HG03378 (cell line): ENCODE results near the gene TUBA3D.
"Not testable (repeated sequence)": the region's sequence is repeated elsewhere in the genome, so short reads cannot be mapped to it uniquely, and the experiment has no call there.

Experiments used
- ATAC-seq: cut with Tn5 transposase; IDR thresholded peaks from one replicate; pipeline ENCODE4 v1.9.1; 2021; ENCODE audit warnings: mild to moderate bottlenecking, moderate library complexity; ENCODE audit not compliant: unreplicated experiment

Gene TUBA3D

GRCh38 chr2:131475831-131476230 lies at the start of gene TUBA3D:
Gene TUBA3D (plus strand): TSS chr2:131476119. CDS start chr2:131476200, 81 bp downstream.
- ATAC-seq, result no peak

DNA sequence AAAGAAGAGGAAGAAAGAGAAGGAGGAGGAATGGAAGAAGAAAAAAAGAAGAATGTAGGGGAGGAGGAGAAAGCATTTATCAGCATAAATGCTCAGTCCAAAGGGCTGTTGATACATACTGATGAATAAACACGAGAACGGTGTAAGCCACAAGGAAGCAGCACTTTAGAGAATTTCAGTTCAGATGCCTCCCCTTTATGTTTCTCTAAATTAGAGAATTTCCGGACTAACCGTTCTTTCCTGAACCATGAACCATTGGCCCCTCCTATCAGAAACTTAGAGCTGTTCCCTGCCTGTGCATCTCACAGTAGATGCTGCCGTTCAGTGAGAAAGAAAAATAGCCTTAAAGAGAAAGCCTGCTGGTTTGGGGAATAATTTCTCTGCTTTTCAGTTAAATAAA lies 49.2 kb upstream of the TUBA3D start:
- ATAC-seq, result no peak

- ATAC-seq, result no peak
Observed at GRCh38 chr2:131431336-131431735, 44.6 kb upstream of the TUBA3D start.

GRCh38 chr2:131440742-131441468 lies 35.0 kb upstream of the TUBA3D start:
- ATAC-seq, result not testable (repeated sequence)

DNA sequence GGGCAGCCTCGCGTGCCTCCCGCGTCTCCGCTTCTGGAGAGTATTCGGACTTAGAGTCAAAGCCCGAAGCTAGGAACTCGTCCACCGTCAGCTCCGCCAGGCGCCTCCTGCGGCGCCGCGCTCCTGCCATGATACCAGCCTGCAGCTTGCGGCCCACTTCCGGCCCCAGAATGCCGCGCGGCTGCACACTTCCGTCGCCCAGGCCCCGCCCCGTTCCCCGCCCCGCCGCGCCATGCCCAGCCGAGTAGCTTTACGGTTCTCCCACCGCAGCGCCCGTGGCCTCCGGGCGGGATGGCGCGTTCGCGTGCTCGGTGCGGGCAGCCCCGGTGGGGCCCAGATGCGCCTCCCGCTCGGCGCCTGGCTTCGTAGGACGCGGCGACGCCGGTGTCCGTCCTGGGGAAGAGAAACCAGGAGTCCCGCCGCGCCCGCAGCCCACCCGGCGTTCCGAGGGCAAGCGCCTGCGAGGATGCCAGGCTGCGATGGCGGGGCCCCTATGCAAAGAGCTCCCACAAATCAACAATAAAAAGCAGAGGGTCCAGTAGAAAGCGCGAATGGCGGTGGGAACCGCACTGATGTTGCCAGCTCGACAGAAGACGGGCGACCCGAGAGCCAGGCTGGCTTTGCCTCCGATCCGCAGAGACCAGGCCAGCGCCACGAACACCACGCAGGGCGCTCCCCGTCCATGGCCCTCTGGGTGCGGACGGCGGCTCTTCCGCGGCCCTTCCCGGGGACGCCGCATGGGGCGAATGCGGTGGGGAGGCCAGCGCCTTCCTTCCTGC lies 31.0 kb upstream of the TUBA3D start:
- ATAC-seq, result not testable (repeated sequence)

GRCh38 chr2:131445515-131445797 lies 30.5 kb upstream of the TUBA3D start:
- ATAC-seq, result not testable (repeated sequence)

GRCh38 chr2:131445896-131446295 lies 30.0 kb upstream of the TUBA3D start:
- ATAC-seq, result no peak

DNA sequence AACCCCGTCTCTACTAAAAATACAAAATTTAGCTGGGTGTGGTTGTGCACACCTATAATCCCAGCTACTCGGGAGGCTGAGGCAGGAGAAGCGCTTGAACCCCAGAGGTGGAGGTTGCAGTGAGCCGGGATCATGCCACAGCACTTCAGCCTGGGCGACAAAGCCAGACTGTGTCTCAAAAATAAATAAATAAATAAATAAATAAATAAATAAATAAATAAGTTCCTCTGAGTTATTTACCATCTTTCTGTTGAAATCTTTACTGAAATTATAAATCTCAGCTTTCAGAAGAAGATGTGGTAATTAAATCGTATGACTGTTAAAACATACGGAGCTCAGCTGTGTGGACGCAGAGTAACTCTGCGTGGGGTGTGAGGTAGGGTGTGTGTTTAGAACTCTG lies 27.9 kb upstream of the TUBA3D start:
- ATAC-seq, result not testable (repeated sequence)

DNA sequence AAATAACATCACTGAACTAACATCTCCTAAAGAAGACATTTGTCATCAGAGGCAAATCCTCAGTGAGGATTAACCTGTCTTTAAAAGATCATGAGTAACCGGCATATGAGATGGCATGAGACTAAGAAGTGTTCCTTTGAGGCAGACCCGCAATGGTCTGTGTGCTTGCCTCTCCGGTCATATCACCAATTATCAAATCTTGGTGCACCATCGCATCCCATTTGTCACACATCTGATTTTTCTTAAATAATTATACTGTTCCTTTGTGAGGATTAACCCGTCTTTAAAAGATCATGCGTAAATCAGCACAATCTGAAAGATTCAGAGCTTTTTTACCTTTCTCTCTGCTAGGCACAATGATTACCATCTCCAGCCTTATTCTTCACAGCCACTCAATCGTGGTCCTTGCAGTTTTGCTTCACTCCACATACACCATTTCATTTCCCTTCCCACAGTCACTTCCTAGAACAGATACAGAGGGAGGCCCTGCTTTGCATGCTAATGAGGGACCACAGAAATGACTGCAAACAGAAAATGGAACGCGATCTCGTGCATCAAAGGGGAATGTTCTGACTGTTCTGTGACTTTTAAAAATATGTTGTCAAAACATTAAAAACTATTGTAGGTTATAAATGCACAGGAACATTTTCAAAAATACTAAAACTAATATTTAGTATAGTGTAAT lies 24.5 kb upstream of the TUBA3D start:
- ATAC-seq, result not testable (repeated sequence)

GRCh38 chr2:131454914-131455313 lies 21.0 kb upstream of the TUBA3D start:
- not testable (repeated sequence) for ATAC-seq

DNA sequence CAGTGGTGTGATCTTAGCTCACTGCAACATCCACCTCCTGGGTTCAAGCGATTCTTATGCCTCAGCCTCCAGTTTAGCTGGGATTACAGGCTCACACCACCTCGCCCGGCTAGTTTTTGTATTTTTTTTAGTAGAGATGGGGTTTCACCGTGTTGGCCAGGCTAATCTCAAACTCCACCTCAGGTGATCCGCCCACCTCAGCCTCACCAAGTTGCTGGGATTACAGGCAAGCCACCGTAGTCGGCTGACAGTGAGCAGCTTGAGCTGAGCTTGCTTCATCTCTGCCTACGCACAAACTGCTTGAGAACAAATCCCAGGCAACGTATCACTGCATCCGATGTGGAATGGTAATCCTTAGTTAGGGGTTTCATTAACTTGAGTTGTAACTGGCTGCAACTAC lies 8.2 kb upstream of the TUBA3D start:
- not testable (repeated sequence) for ATAC-seq

GRCh38 chr2:131470944-131471343 lies 5.0 kb upstream of the TUBA3D start:
- not testable (repeated sequence) for ATAC-seq

- not testable (repeated sequence) for ATAC-seq
Observed at GRCh38 chr2:131471624-131472023, 4.3 kb upstream of the TUBA3D start.

DNA sequence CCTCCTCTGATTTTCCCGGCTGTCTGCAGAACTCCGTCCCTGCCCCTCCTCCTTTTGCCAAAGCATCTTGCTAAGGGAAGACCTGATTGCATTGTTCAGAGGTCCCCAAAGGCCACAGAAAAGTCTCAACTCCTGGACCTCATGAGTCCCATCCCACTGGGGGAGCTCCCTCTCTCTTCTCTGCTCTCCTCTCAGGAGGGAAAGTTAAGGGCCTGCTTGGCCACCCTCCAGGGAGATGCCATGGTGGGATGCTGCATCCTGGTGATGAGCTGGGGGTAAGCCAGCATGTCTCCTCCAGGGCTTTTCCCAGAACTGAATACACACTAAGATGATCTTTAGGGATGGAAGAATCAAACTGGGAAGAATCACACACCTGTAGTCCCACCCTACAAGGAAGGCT lies 2.7 kb upstream of the TUBA3D start:
- ATAC-seq, result not testable (repeated sequence)

GRCh38 chr2:131476363-131476762 lies 444 bp downstream of the TUBA3D start:
- not testable (repeated sequence) for ATAC-seq

GRCh38 chr2:131477227-131477626 lies 1.3 kb downstream of the TUBA3D start:
- ATAC-seq, result not testable (repeated sequence)

GRCh38 chr2:131478074-131478849 lies 2.3 kb downstream of the TUBA3D start:
- ATAC-seq, result not testable (repeated sequence)

DNA sequence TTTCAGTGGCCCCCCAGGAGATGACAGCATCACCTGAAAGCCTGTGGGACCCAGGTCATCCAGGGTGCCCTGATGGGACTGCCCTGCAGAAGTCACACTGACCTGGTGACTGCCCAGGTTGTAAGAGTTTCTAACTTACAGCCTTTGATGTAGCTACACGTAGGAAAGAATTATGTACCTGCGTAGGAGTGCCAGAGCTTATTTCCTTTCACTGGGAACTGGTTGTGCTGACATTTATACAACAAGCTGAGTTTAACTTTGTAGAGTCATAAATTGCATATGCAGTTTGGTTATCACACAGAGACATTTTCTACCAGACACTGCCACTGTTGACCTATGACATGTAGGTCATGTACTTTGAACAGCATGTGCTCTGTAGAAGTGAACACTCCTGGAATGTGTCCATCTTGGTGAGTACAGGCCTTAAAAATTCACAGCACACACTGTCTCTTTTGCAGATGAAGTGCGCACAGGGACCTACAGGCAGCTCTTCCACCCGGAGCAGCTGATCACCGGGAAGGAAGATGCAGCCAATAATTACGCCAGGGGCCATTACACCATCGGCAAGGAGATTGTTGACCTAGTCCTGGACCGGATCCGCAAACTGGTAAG lies 3.0 kb downstream of the TUBA3D start:
- not testable (repeated sequence) for ATAC-seq

GRCh38 chr2:131480351-131480750 lies 4.4 kb downstream of the TUBA3D start:
- ATAC-seq, result not testable (repeated sequence)

- ATAC-seq, result not testable (repeated sequence)
Observed at GRCh38 chr2:131482506-131483155, 6.7 kb downstream of the TUBA3D start.
